GM18909 (cell line): ENCODE data around the gene SMG6.
"Not testable (repeated sequence)": the region's sequence is repeated elsewhere in the genome, so short reads cannot be mapped to it uniquely, and the experiment has no call there.

Source experiments
- ATAC-seq: cut with Tn5 transposase; IDR thresholded peaks from one replicate; pipeline ENCODE4 v1.9.1; 2021; ENCODE audit warnings: mild to moderate bottlenecking; ENCODE audit not compliant: unreplicated experiment, poor library complexity

SMG6 gene

DNA sequence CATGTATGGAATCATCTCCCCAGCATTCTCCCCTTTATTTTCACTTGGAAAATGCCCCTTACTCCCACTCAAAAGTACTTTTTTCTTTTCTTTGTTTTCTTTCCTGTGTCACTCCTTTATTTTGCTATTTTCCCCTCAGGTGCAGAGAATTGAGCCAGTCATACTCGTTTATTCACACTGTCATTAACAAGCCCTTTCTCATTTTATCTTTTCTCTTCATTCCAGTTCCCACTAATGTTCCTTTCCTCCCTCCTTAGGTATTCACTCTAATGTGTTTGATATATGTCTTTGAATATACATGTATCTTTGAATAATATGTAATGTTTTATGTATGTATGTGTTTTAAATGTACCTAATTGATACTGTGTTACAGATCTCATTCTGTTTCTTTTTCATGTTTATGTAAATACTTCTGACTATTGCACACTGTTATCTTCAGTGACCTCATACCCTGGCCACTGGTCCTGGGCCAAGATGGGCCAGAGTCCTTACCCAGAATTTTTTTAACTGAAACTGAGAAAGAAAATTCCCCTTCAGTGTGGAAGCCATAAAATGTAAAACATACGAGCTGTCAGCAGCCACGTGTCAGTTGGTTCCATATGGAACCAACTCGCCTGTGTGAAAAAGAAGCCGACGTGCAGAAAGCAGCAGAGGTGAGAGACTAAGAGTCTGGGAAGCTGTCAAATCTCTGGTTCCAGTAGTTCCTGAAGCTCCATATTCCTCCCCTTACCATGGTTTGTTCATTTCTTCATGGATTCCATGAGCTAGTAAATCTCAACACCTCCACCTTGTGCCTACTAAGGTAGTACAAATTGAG, 6.0 kb upstream of the SMG6 start:
- no peak for ATAC-seq

DNA sequence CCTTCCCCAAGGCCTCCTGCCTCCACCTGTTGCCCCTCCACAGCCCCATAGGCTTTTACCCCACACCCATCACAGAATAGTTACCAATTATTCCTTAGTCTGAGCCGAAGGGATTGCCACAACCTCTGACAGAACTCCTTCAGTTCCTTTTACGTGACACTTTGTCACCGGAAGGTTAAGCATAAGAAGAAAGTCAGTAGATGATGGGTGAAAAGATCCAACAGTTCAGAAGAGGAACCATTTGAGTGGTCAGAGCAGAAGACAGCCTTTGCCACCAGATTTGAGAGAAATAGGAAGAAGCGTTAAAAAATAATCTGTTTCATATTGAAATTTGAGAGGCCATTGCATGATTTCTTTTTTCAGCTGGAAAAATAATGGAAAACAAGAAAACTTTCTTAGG, 1.3 kb upstream of the SMG6 start:
- no peak for ATAC-seq

DNA sequence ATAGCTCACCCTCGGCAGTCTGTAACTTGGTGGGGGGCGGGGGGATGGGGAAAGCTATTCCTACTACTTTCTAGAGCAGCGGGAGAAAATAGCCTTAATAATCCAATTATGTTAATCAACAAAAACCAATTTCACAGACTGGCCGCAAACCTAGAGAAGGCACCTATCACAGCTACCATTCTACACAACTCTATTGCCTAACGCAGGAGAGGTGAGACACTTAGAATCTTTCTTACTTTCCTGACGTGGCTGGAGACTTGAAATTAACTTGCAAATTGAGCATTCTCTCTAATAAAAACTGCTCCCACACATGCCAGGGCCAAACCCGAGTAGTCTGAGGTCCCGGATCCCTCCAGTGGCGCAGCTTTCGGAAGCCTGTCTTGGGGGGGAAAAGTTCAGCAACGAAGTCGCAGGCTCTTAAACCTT, 794 bp downstream of the SMG6 start:
- peak; percentile 6 for ATAC-seq

DNA sequence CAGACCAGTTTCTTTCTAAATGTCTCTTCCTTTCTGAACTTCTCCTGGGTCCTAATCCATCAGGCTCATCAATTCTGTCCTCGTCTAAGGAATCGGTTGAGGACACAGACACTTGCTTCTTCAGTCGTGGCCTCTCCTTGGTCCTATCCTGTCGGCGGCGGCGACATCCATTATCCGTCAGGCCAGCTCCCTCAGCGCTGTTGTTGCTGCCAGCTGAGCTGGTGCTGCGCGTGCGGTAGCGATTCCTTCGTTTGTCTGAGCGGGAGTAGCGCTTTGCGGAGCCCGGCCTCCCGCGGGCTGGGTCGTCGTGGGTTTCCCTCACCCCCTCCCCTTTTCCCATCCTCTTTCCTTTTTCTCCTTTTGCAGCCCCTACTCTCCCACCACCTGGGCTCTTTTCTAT, 3.8 kb downstream of the SMG6 start:
- no peak for ATAC-seq

DNA sequence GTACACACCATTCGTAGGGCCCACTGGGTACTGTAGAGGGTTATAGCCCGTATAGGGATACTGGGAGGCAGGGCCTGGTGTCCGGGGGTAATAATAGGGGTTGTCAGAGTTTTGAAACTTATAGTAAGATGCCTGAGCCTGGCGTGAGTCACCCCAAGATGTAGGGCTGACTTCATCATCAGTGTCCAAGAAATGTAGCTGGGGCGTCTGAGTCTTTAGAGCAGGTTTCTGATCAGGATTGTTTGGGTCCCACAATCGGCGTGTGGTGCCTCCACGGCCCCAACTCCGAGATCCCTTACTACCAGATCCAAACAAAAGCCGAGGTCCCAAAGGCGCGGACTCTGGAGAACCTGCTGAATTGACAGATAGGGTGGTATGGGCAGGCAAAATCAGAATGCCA, 4.4 kb downstream of the SMG6 start:
- ATAC-seq: no peak

DNA sequence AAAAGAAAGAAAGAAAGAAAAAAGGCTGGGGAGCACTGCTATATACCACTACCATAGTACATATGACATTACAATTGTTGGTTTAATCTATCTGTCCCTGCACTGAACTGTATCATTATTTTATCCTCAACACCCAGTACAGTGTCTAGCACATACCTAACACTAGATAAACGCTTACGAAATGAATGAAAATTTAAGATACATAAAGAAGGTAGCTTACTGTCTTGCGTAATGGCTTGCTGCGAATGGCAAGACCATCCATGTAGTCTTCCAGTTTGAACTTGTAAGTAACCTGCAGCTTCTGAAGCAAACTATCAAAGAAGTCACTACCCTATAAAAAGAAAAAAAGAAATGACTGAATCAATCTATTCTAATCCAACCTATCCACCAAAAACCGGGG, 6.6 kb downstream of the SMG6 start:
- no peak for ATAC-seq

DNA sequence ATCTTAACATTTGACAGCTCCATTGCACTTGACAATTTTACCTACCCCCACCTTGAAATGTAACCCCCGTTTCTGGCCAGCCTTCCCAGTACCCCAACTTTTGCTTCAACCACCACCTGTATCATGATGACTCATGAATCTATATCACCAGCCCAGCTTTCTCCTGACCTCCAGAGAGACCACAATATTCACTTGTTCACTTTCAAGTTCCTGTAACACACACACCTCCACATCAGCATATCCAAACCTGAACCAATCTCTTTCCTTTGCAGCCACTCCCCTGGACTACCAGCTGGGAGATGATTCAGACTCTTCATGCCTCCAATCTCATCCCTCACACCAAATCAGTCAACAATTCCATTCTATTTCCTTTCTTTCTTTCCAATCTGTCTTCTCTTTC, 8.0 kb downstream of the SMG6 start:
- no peak for ATAC-seq

DNA sequence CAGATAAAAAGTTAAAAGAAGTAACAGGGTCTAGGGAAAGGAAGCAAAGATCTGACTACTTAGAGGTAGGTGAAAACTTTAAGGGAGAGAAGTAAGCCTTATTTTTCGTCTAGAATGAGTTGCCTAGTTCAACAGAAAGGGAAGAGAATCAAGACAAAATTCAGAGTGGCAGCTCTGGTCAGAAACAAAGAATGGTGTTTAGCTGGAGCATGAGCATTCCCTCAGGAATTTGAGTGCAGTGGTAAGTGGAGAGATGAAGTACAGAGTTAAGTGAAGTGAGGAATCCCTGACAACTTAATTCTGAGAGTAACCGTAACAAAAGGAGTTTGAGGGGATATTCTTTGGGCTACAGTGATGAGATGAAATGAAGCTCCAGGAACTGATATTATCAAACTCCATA, 11.5 kb downstream of the SMG6 start:
- ATAC-seq: no peak

DNA sequence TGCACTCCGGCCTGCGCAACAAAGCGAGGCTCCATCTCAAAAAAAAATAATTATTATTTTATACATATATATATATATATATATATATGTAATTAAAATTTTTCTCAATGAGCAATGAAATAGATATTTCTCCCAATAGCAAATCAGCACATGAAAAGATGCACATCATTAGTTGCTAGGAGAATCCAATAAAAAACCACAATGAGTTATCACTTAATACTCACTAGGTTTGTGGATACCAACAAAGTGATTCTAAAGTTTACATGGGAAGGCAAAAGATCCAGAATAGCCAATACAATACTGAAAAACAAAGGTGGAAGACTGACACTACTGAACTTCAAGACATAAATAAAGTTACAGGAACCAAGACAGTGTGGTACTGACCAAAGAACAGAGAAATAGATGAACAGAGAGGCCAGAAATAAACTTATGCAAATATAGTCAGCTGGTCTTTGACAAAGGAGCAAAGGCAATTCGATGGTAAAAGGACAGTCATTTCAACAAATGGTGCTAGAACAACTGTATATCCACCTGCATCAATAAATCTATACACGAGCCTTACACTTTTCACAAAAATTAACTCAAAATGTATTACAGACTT, 13.6 kb downstream of the SMG6 start:
- ATAC-seq: no peak

DNA sequence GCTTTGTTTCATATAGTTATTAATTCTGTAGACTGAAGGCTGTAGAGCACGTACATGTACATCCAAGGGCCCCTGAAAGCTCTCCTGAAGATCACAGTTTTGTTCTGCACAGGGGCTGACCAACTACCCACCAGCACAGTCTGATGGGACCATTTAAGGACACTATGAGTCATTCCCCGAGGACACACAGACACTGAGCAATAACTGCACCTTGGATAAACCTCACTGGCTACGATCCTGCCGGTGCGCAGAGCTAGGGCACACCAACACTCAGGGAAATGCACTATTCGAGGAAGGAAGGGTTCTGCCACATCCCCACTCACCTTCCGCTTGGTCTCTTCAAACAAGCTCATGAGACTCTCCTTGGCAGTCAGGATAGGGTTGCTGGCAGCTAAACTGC, 20.3 kb downstream of the SMG6 start:
- no peak for ATAC-seq

DNA sequence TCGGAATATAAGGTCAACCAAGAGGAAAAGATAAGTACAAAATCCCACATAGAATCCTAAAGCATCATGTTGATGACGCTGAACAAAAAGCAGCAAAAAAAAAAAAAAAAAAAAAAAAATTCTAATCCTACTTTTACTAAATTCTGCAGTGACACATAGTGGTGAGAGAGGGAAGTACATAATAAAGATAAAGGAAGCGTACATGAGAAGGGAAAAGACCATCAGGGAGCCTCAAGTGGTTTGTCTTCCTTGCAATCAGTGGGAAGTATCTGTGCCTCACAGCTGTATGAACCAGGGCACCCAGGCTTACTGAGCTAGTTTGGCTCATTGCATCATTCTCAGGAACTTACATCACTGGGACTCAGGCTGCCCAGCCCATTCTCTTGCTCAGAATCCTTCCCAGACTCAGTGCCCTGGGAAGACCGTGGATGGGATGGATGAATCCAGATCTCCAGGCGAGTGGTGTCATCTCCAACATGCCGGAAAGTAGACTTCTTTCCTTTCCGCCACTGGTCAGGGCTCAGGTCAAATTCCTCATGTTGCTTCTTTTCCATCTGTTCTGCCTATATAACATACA, 21.2 kb downstream of the SMG6 start:
- no peak for ATAC-seq

DNA sequence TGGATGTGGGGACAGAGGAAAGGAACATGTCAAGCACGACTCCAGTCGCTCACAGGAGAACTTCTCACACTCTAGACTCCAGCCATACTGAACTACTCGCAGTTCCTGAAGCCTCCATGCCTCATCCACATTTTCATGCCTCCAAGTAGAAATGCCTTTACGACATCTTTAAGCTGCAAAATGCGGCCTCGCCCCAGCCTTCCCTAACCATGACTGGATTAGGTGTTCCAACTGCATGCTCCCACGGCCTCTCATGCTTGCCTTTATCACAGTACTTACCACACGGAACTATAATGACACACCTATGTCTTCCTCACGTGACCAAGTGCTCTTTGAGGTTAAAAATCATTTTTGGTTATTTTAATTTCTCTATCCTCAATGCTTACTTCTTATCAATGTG, 23.9 kb downstream of the SMG6 start:
- no peak for ATAC-seq

DNA sequence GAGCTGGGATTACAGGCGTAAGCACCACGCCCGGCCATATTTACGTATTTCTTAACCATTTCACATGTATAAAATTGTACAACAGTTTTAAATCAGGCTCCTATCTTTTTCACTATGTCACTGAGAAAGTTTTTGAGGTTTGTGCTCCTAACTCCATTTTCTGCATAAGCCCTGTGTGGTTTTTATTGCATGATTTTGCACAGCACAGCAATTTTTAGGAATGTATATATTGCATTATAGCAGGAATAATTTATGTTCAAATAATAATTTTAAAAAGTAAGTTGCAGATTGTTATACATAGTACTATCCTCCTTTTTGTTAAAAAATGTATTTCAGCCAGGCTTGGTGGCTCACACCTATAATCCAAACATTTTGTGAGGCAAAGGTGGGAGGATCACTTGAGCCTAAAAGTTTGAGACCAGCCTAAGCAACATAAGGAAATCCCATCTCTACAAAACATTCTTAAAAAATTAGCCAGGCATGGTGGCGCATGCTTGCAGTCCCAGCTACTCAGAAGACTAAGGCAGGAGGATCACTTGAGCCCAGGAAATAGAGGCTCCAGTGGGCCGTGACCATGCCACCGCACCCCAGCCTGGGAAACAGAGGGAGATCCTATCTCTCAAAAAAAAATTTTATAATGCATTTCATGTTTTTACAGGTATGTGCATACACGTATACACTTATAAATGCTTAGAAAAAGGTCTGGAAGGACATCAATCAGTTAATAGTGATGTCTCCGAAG, 26.0 kb downstream of the SMG6 start:
- no peak for ATAC-seq

DNA sequence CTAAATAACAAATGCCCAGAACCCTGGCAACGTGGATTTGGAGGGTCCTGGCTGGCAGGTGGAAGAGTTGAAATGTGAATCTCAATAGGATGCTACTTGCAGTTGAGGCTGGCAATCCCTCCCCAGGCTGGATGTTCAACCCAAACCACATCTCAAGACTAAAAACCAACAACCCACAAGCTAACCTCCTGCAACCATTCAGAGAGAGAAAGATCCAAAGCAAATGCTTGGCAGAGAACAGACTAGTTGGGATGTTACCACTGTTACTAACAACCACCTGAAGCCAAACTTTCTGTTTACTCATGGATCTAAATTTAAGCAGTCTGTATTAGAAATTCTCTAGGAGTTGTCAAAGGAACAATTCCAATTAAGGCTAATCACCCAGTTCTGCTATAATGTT, 27.9 kb downstream of the SMG6 start:
- no peak for ATAC-seq

DNA sequence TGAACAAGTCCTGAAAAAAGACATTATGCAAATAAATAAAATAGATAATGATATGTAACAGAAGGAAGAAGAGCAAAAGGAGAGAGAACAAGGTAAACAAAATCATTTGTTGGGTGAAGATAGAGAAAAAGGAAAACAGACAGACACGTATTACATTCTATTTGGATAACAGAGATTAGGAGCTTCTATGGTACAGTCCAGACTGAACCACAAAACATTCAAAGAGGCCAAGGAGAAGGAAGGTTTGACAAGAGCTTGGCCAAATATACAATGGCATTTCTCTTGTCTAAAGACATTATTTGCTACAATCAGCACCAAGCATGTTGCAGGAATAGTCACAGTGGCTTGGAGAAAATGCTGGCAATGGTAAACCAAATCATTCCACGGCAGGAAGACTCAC, 29.2 kb downstream of the SMG6 start:
- no peak for ATAC-seq

DNA sequence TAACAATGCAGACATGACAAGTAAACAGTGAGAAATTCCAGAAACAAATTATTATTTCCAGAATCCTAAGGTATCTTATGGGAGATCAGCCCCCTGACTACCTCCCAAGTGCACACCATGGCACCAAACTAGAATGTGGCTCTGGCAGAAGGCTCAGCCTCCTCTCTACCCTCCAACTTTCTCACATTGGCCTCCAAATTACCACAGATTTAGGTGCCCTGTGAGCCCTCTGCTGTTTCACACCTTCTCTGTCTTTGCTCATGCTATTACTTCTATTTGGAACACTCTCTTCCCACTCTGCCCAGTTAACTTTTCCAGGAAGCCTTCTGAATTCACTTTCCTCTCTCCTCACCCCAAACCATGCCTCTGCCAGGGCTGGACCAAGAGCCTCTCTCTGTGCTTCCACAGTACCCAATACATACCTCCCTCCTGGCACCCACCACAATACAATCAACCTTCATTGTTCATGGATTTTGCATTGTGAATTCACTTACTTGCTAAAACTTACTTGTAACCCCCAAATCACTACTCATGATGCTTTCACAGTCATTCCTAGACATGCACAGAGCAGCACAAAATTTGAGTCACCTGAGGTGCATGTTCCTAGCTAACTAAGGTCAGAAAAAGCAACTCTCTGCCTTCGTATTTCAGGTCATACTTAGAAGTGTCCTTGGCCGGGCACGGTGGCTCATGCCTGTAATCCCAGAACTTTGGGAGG, 31.4 kb downstream of the SMG6 start:
- no peak for ATAC-seq

DNA sequence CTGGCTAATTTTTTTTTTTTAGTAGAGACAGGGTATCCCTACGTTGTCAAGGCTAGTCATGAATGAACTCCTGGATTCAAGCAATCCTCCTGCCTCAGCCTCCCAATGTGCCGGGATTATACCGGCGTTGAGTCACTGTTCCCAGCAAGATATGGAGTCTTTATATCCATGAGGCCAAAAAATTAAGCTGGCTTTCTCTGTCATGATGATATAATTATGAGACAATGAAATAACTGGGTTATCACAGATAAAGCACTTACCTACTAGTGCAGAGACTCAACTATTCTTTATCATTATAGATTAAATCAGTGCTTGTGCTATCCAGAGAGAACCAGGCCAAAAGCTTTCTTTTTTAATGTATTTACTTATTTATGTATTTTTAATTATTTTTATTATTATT, 36.2 kb downstream of the SMG6 start:
- ATAC-seq: no peak

DNA sequence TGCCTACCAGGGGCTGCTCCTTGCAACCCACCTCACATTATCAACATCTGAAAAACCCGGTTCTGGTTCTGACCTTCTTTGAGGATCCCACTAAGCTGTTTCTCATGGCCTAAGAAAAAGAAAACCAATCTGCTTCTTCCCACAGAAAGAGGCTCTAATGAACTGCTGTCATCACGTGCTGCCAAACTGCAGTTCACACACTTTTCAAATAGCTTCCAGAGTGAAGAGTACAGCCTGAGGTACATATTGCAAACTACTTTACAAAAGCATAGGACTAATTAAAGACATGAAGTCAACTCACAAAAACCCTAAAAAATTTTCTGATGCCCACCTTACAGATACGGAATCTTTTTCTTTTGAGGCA, 36.7 kb downstream of the SMG6 start:
- ATAC-seq: peak; percentile 18

DNA sequence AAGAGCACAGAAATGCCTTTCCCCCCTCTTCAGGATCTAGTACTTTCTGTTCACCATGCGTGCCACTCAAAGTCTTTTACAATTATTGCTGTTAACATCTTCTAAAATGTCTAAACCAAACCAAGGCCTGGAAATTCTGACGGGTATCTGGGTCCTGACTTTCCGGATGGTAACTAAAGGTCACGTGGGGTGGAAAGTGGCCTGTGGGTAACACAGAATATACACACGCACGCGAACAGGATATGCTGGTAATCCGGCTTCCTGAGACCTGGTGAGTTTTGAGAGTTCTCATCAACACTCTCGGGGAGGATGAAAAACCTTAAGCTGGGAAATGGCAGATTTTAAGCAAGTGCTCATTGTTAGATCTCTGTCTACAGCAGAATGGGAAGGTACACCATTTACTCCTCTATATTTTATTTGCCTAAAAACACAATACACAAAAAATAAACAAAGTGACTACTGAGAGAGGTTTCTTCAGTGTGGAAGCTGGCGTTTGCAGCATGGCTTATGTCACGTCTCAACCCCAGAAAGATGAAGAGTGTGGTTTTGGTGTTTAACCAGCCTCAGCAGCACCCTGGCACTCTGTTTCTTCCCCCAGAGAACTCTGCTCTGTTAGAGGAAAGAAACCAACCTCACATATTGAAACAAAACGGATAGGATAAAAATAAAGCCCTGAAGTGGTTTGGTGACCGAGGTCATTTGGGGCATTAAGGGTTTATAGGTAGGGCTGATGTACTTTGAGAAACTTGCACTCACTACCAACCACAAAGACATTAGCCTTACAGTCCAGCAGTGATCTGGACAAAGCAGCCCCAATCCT, 37.3 kb downstream of the SMG6 start:
- ATAC-seq: peak; percentile 81

DNA sequence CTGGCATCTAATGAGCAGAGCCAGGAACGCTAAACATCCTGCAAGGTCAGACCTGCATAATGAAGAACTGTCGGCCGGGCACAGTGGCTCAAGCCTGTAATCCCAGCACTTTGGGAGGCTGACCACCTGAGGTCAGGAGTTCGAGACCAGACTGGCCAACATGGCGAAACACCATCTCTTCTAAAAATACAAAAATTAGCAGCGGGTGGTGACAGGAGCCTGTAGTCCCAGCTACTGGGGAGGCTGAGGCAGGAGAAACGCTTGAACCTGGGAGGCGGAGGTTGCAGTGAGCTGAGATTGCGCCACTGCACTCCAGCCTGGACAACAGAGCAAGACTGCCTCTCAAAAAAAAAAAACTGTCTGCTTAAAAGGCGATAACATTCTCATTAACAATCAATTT, 38.4 kb downstream of the SMG6 start:
- not testable (repeated sequence) for ATAC-seq
